HepG2 (cell line): ENCODE data around the gene DMGDH. TPM values are rescaled to one million over a fixed set of nuclear protein-coding genes. Genes with fewer than 3 reads are reported as not detected.

Experiments
- ARID4A ChIP-seq: sonication (generic); formaldehyde crosslinking; IDR thresholded peaks from 2 replicates; pipeline ENCODE4 v1.5.0; 2020; ENCODE audit warnings: mild to moderate bottlenecking, missing genetic modification reagents, borderline replicate concordance
- ATF3 ChIP-seq: sonication (generic); formaldehyde crosslinking; IDR thresholded peaks from 2 replicates; pipeline ENCODE4 v1.4.0; 2020; ENCODE audit warnings: missing genetic modification reagents
- GATAD2A ChIP-seq: IDR thresholded peaks from 2 replicates; pipeline ENCODE4 v1.6.1; 2016
- GLMP ChIP-seq: sonication (generic); formaldehyde crosslinking; IDR thresholded peaks from 2 replicates; pipeline ENCODE4 v1.9.0; 2021; ENCODE audit warnings: missing genetic modification reagents, mild to moderate bottlenecking, borderline replicate concordance
- HDAC6 ChIP-seq: fragments of 200-600 bp; sonication (generic); IDR thresholded peaks from 2 replicates; pipeline ENCODE4 v1.7.0; 2017; ENCODE audit warnings: mild to moderate bottlenecking, antibody characterized with exemption, low read length, low read depth
- KDM6A ChIP-seq: IDR thresholded peaks from 2 replicates; pipeline ENCODE4 v1.6.1; 2016; ENCODE audit warnings: low read depth
- NFAT5 ChIP-seq: sonication (generic); formaldehyde crosslinking; IDR thresholded peaks from 2 replicates; pipeline ENCODE4 v1.4.0; 2020; ENCODE audit warnings: missing genetic modification reagents
- TOE1 ChIP-seq: sonication (generic); formaldehyde crosslinking; IDR thresholded peaks from 2 replicates; pipeline ENCODE4 v1.4.0; 2020; ENCODE audit warnings: mild to moderate bottlenecking, missing genetic modification reagents
- ZBTB14 ChIP-seq: sonication (generic); formaldehyde crosslinking; IDR thresholded peaks from 2 replicates; pipeline ENCODE4 v1.4.0; 2020; ENCODE audit warnings: missing genetic modification reagents
- ZFP91 ChIP-seq: sonication (generic); formaldehyde crosslinking; IDR thresholded peaks from 2 replicates; pipeline ENCODE4 v1.9.0; 2022; ENCODE audit warnings: missing genetic modification reagents, mild to moderate bottlenecking, borderline replicate concordance
- ZFX ChIP-seq: sonication (generic); formaldehyde crosslinking; IDR thresholded peaks from 2 replicates; pipeline ENCODE4 v1.4.0; 2020; ENCODE audit warnings: mild to moderate bottlenecking, low read depth, missing genetic modification reagents, moderate library complexity
- ZNF251 ChIP-seq: sonication (generic); formaldehyde crosslinking; IDR thresholded peaks from 2 replicates; pipeline ENCODE4 v1.9.0; 2021; ENCODE audit warnings: mild to moderate bottlenecking, missing genetic modification reagents
- ZNF451 ChIP-seq: sonication (generic); formaldehyde crosslinking; IDR thresholded peaks from 2 replicates; pipeline ENCODE4 v1.5.0; 2020; ENCODE audit warnings: mild to moderate bottlenecking, missing genetic modification reagents
- polyA plus RNA-seq, 8 experiments: library from polyadenylated mRNA; depleted of rRNA in 3 of 8; stranded (reverse) in 7 of 8; unstranded in 1 of 8; fragments of >200 nt; fragmentation: Illumina TruSeq in 4 of 8; extraction: Trizol in 4 of 8; gene quantifications; 2 replicates each; pipeline versions ENCODE4 v1.2.1 to v1.2.3, GENCODE V29; 2011 to 2016; ENCODE audit warnings: low read depth in 4 of 8, missing spikeins in 1 of 8, mixed read lengths in 1 of 8; ENCODE audit not compliant: insufficient read depth in 1 of 8
- total RNA-seq, 5 experiments: library from RNA; depleted of rRNA; stranded (reverse); fragments of >200 nt; fragmentation: Illumina TruSeq; extraction: Trizol; gene quantifications; 2 replicates each; pipeline ENCODE4 v1.2.3, GENCODE V29; 2016; ENCODE audit warnings: low read depth in 1 of 5

DMGDH gene
- total and polyA plus RNA-seq, 2 of the 13 experiments (the other 11 are each of a cell fraction or from before 2014, with no cell fraction given): 3.6 to 7.9 TPM

GRCh38 chr5:79069488-79070349 lies at the start of gene DMGDH, which contains the start of gene BHMT2 (continued):
- TF ChIP-seq NFAT5 (CRISPR knock-in tag) (peak; percentile 35; the same call in 1 of the 2 replicates), ZNF451 (CRISPR knock-in tag) (0 out of 2 replicates have a peak, but pooled peaks have one; percentile 32), TOE1 (no peak), ZFX (peak; percentile 97), HDAC6 (no peak), ZFP91 (CRISPR knock-in tag) (peak; percentile 41; the same call in 1 of the 2 replicates), ATF3 (CRISPR knock-in tag) (0 out of 2 replicates have a peak, but pooled peaks have one; percentile 13), ARID4A (CRISPR knock-in tag) (peak; percentile 24; the same call in 1 of the 2 replicates), GATAD2A (CRISPR knock-in tag) (no peak), GLMP (CRISPR knock-in tag) (no peak), KDM6A (CRISPR knock-in tag) (no peak), ZBTB14 (CRISPR knock-in tag) (peak; percentile 40; the same call in 1 of the 2 replicates), ZNF251 (CRISPR knock-in tag) (no peak)
